Muscle of leg (tissue), 11 donors: ENCODE measurements around the gene LRRC26. TPM values are rescaled to one million over a fixed set of nuclear protein-coding genes. Genes with fewer than 3 reads are reported as not detected.

Source experiments
- DNase-seq: peaks from one replicate; pipeline ENCODE4 v3.0.0; 2013
- H3K27ac ChIP-seq: one replicate; pipeline ENCODE4 v1.5.1; 2013; ENCODE audit warnings: mild to moderate bottlenecking, low read length, control low read depth
- H3K27me3 ChIP-seq: one replicate; pipeline ENCODE4 v1.6.1; 2013; ENCODE audit warnings: low read length; ENCODE audit not compliant: control insufficient read depth, insufficient read depth
- H3K36me3 ChIP-seq: one replicate; pipeline ENCODE4 v1.6.1; 2013; ENCODE audit warnings: low read length; ENCODE audit not compliant: control insufficient read depth, insufficient read depth
- H3K4me1 ChIP-seq: one replicate; pipeline ENCODE4 v1.6.1; 2013; ENCODE audit warnings: low read length; ENCODE audit not compliant: control insufficient read depth, insufficient read depth
- H3K4me3 ChIP-seq: one replicate; pipeline ENCODE4 v1.5.1; 2013; ENCODE audit warnings: low read length, control low read depth
- H3K9me3 ChIP-seq: replicated peaks from 2 replicates; pipeline ENCODE4 v1.6.1; 2013; ENCODE audit warnings: low read depth, low read length; ENCODE audit not compliant: control insufficient read depth
- WGBS: methylation state at CpG from one replicate; pipeline ENCODE4 v1.1.5; 2013; ENCODE audit warnings: missing lambda C conversion rate; ENCODE audit not compliant: insufficient coverage; 5-methylcytosine and 5-hydroxymethylcytosine counted together
- polyA plus RNA-seq, 8 donors: library from polyadenylated mRNA; unstranded; fragments of 120-200 nt; gene quantifications; one replicate each; pipeline versions ENCODE4 v1.2.1 to v1.2.3, GENCODE V29; 2013; ENCODE audit warnings: inconsistent platforms in 1 of 8, low replicate concordance in 1 of 8; ENCODE audit not compliant: insufficient read length in 8 of 8, insufficient read depth in 1 of 8
- total RNA-seq: library from RNA; stranded (reverse); fragments of 120-200 nt; gene quantifications from one replicate; pipeline ENCODE4 v1.2.4, GENCODE V29; 2013

Gene LRRC26
- total and polyA plus RNA-seq, 9 donors, result 0.14 TPM; not detected in 8

GRCh38 chr9:137166380-137167229 lies 3.2 kb downstream of the LRRC26 start:
- H3K27me3 ChIP-seq, result peaks cover 96% of the 10 kb centered on the region
- H3K36me3 ChIP-seq, result no peaks in the 10 kb centered on the region
- no peaks in the 10 kb centered on the region for H3K9me3 ChIP-seq
- H3K4me1 ChIP-seq, result peaks cover 13% of the 10 kb centered on the region
- no peak overlapping the region for H3K4me3 ChIP-seq
- WGBS, result 66% methylated on average over 17 of the region's 22 CpGs
- DNase-seq, result no peak
- H3K27ac ChIP-seq, result no peak overlapping the region

GRCh38 chr9:137165250-137165836 lies 4.5 kb downstream of the LRRC26 start:
- peaks cover 95% of the 10 kb centered on the region for H3K27me3 ChIP-seq
- no peak overlapping the region for H3K4me3 ChIP-seq
- H3K36me3 ChIP-seq, result no peaks in the 10 kb centered on the region
- no peak for DNase-seq
- H3K27ac ChIP-seq, result no peak overlapping the region
- H3K9me3 ChIP-seq, result no peaks in the 10 kb centered on the region
- peaks cover 13% of the 10 kb centered on the region for H3K4me1 ChIP-seq
- WGBS, result 76% methylated on average over 28 of the region's 32 CpGs

GRCh38 chr9:137164370-137165249 lies 5.2 kb downstream of the LRRC26 start:
- Histone ChIP-seq H3K4me3 (no peak overlapping the region), H3K4me1 (peaks cover 10% of the 10 kb centered on the region), H3K9me3 (no peaks in the 10 kb centered on the region), H3K27ac (no peak overlapping the region), H3K36me3 (no peaks in the 10 kb centered on the region), H3K27me3 (peaks cover 95% of the 10 kb centered on the region)
- DNase-seq, result no peak
- 67% methylated on average over 24 of the region's 34 CpGs for WGBS

- 80% methylated on average over 22 of the region's 22 CpGs for WGBS
- Histone ChIP-seq H3K36me3 (no peaks in the 10 kb centered on the region), H3K4me1 (peaks cover 10% of the 10 kb centered on the region), H3K4me3 (no peak overlapping the region), H3K27ac (no peak overlapping the region), H3K9me3 (no peaks in the 10 kb centered on the region), H3K27me3 (peaks cover 98% of the 10 kb centered on the region)
- DNase-seq, result no peak
These were observed 6.0 kb downstream of the LRRC26 start for GRCh38 chr9:137163805-137164204.

- no peak overlapping the region for H3K4me3 ChIP-seq
- H3K27me3 ChIP-seq, result peaks cover 99% of the 10 kb centered on the region
- H3K9me3 ChIP-seq, result no peaks in the 10 kb centered on the region
- H3K36me3 ChIP-seq, result no peaks in the 10 kb centered on the region
- no peak overlapping the region for H3K27ac ChIP-seq
- H3K4me1 ChIP-seq, result peaks cover 10% of the 10 kb centered on the region
- 23% methylated on average over 26 of the region's 26 CpGs for WGBS
- DNase-seq, result no peak
These were observed 6.5 kb downstream of the LRRC26 start for GRCh38 chr9:137163365-137163715.

- Histone ChIP-seq H3K9me3 (no peaks in the 10 kb centered on the region), H3K4me3 (no peak overlapping the region), H3K36me3 (no peaks in the 10 kb centered on the region), H3K27me3 (peaks cover 99% of the 10 kb centered on the region), H3K27ac (no peak overlapping the region), H3K4me1 (peaks cover 5% of the 10 kb centered on the region)
- no peak for DNase-seq
- WGBS, result 3% methylated on average over 74 of the region's 74 CpGs
These were observed 7.1 kb downstream of the LRRC26 start for GRCh38 chr9:137162505-137163364.

- H3K36me3 ChIP-seq, result no peaks in the 10 kb centered on the region
- H3K4me1 ChIP-seq, result peaks cover 3% of the 10 kb centered on the region
- 3% methylated on average over 63 of the region's 71 CpGs for WGBS
- DNase-seq, result no peak
- H3K27ac ChIP-seq, result no peak overlapping the region
- H3K27me3 ChIP-seq, result peaks cover 99% of the 10 kb centered on the region
- H3K9me3 ChIP-seq, result no peaks in the 10 kb centered on the region
- no peak overlapping the region for H3K4me3 ChIP-seq
These were observed 8.0 kb downstream of the LRRC26 start for GRCh38 chr9:137161558-137162486.

- 29% methylated on average over 50 of the region's 56 CpGs for WGBS
- H3K27ac ChIP-seq, result no peak overlapping the region
- no peaks in the 10 kb centered on the region for H3K9me3 ChIP-seq
- DNase-seq, result no peak
- no peak overlapping the region for H3K4me3 ChIP-seq
- H3K36me3 ChIP-seq, result no peaks in the 10 kb centered on the region
- H3K4me1 ChIP-seq, result peaks cover 5% of the 10 kb centered on the region
- H3K27me3 ChIP-seq, result peaks cover 99% of the 10 kb centered on the region
These were observed 8.9 kb downstream of the LRRC26 start for GRCh38 chr9:137160716-137161557.
